ENCODE results near the gene SAMD15. TPM values are rescaled to one million over a fixed set of nuclear protein-coding genes. Genes with fewer than 3 reads are reported as not detected.

The SAMD15 gene
- total RNA-seq, 1 donor from 2014 or later = 0.08 TPM

- DNase-seq (ENCODE audit: missing footprints) (no peak), ATAC-seq (no peak)
- intact Hi-C loops (cut with DNase I) = no loop called here
These were observed 58.9 kb downstream of the SAMD15 start for GRCh38 chr14:77436042-77436441.

GRCh38 chr14:77438596-77438995 lies 61.4 kb downstream of the SAMD15 start:
- DNase-seq (ENCODE audit: missing footprints) (no peak), ATAC-seq (no peak)
- intact Hi-C loops (cut with DNase I) = no loop called here

GRCh38 chr14:77439861-77440260 lies 62.7 kb downstream of the SAMD15 start:
- DNase-seq (ENCODE audit: missing footprints) (no peak), ATAC-seq (no peak)
- intact Hi-C loops (cut with DNase I) = no loop called here

Other genes with a start within 250 kb of the SAMD15 start
- gene ZDHHC22, start 235.6 kb upstream of the SAMD15 start, total RNA-seq = not detected
- gene TMEM63C, start 195.6 kb upstream of the SAMD15 start, total RNA-seq = 2.7 TPM
- gene NGB, start 106.2 kb upstream of the SAMD15 start, total RNA-seq = not detected
- gene POMT2, start 56.5 kb upstream of the SAMD15 start, total RNA-seq = 14.7 TPM
- 16.8 TPM for gene GSTZ1, start 56.3 kb upstream of the SAMD15 start, total RNA-seq
- gene TMED8, start 285 bp upstream of the SAMD15 start, total RNA-seq = 5.1 TPM
- 0.22 TPM for gene NOXRED1, start 46.1 kb downstream of the SAMD15 start, total RNA-seq
- gene VIPAS39, start 80.2 kb downstream of the SAMD15 start, total RNA-seq = 11.0 TPM
- 194 TPM for gene AHSA1, start 80.7 kb downstream of the SAMD15 start, total RNA-seq
- not detected for gene ISM2, start 121.4 kb downstream of the SAMD15 start, total RNA-seq
- 10.8 TPM for gene SPTLC2, start 239.3 kb downstream of the SAMD15 start, total RNA-seq

Measured in Right ventricle myocardium inferior (tissue), 1 donor.